AG09309 (cell line): Measurements from ENCODE around the gene CASKIN1.

ENCODE experiments used
- DNase-seq: peaks from one replicate; pipeline ENCODE4 v3.0.0-alpha.2; 2010; ENCODE audit warnings: low read depth
- H3K4me3 ChIP-seq: 2 replicates; pipeline ENCODE4 v1.5.1; 2011; ENCODE audit warnings: mild to moderate bottlenecking, low read depth, low read length, moderate library complexity; ENCODE audit not compliant: control insufficient read depth
- TF ChIP-seq, protein P1 (sequence below): IDR thresholded peaks from 2 replicates; pipeline ENCODE4 v1.5.1; 2011; ENCODE audit warnings: mild to moderate bottlenecking, low read depth, low read length, inconsistent platforms; ENCODE audit not compliant: insufficient read depth, control insufficient read depth; ENCODE audit errors: missing control alignments

The CASKIN1 gene, protein sequence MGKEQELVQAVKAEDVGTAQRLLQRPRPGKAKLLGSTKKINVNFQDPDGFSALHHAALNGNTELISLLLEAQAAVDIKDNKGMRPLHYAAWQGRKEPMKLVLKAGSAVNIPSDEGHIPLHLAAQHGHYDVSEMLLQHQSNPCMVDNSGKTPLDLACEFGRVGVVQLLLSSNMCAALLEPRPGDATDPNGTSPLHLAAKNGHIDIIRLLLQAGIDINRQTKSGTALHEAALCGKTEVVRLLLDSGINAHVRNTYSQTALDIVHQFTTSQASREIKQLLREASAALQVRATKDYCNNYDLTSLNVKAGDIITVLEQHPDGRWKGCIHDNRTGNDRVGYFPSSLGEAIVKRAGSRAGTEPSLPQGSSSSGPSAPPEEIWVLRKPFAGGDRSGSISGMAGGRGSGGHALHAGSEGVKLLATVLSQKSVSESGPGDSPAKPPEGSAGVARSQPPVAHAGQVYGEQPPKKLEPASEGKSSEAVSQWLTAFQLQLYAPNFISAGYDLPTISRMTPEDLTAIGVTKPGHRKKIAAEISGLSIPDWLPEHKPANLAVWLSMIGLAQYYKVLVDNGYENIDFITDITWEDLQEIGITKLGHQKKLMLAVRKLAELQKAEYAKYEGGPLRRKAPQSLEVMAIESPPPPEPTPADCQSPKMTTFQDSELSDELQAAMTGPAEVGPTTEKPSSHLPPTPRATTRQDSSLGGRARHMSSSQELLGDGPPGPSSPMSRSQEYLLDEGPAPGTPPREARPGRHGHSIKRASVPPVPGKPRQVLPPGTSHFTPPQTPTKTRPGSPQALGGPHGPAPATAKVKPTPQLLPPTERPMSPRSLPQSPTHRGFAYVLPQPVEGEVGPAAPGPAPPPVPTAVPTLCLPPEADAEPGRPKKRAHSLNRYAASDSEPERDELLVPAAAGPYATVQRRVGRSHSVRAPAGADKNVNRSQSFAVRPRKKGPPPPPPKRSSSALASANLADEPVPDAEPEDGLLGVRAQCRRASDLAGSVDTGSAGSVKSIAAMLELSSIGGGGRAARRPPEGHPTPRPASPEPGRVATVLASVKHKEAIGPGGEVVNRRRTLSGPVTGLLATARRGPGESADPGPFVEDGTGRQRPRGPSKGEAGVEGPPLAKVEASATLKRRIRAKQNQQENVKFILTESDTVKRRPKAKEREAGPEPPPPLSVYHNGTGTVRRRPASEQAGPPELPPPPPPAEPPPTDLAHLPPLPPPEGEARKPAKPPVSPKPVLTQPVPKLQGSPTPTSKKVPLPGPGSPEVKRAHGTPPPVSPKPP (N-terminal part only)

DNA sequence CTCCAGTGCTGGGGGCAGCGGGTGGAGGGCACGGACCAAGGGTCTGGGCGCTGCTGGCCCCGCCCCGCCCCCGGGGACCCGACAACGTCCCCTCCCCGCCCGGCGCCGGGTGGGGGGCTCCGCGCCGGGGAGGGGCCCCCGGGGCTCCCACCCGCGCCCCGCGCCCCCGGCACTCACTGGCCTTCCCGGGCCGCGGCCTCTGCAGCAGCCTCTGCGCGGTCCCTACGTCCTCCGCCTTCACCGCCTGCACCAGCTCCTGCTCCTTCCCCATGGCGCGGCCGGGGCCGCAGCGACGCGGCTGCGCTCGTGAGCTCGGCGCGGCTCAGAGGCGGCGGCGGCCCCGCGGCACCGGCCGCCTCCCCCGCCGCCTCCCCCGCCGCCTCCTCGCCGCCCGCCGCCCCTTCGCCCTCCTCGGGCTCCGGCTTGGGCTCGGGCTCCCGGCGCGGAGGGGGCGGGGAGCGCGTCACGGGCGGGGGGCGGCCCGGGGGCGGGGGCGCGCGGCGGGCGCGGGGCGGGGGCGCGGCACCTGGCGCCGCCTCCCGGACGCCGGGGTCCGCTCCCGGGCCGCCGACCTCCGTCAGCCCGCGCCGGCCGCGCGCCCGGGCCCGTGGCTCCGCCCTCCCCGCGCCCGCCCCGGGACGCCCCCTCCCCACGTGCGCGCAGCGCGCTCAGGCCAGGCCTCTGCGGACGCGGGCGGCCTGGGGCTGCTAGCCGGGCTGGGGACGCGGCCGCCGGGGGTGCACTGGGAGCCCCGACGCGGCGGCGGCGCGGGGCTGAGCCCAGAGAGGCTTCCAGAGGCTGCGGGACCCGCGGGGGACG, at the start of gene CASKIN1:
Gene CASKIN1, minus strand, starts transcription at position 444 of the 819 bp plus-strand sequence. Its CDS starts 173 bp downstream, at position 271.
- no peak within 1 kb of the TSS; the same call in 1 of the 2 replicates for H3K4me3 ChIP-seq
- TF ChIP-seq, protein P1, sequence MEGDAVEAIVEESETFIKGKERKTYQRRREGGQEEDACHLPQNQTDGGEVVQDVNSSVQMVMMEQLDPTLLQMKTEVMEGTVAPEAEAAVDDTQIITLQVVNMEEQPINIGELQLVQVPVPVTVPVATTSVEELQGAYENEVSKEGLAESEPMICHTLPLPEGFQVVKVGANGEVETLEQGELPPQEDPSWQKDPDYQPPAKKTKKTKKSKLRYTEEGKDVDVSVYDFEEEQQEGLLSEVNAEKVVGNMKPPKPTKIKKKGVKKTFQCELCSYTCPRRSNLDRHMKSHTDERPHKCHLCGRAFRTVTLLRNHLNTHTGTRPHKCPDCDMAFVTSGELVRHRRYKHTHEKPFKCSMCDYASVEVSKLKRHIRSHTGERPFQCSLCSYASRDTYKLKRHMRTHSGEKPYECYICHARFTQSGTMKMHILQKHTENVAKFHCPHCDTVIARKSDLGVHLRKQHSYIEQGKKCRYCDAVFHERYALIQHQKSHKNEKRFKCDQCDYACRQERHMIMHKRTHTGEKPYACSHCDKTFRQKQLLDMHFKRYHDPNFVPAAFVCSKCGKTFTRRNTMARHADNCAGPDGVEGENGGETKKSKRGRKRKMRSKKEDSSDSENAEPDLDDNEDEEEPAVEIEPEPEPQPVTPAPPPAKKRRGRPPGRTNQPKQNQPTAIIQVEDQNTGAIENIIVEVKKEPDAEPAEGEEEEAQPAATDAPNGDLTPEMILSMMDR, result no peak
- no peak for DNase-seq

DNA sequence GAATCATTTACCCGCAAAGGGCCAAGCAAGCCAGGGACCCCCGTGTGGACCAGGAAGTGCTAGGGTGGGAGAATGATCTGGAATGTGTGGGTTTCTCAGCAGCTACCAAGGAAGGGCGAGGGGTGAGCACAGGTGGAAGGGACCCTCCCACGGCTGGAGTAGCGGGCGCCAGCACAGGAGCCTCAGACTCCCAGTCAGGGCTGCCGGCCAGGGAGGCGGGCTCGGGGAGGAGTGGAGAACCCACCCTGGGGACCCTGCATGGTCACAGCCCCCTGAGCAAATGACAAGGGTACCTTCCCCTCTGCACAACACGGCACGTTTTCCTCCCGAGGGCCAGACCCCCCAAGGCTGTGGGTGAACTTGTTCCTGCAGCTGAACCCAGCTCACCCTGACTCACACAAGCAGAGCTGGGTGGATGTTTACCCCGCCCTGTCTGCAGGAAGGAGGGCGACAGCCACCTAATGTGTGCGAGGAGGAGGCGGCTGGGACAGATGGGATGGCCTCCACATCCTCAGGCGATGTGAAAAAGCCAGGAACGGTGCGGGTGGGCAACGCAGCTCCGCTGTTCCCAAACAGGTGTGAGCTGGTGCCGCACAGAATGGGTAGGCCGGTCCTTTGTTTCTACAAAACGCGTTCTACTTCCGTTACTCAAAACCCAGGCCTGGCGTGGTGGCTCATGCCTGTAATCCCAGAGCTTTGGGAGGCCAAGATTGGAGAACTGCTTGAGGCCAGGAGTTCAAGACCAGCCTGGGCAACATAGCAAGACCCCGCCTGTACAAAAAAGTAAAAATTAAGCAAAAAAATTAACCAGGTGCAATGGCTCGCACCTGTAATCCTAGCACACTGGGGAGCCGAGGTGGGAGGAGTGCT, 48.8 kb upstream of the CASKIN1 start:
- H3K4me3 ChIP-seq, result no peak overlapping the region
- TF ChIP-seq, protein P1, result no peak
- no peak for DNase-seq

DNA sequence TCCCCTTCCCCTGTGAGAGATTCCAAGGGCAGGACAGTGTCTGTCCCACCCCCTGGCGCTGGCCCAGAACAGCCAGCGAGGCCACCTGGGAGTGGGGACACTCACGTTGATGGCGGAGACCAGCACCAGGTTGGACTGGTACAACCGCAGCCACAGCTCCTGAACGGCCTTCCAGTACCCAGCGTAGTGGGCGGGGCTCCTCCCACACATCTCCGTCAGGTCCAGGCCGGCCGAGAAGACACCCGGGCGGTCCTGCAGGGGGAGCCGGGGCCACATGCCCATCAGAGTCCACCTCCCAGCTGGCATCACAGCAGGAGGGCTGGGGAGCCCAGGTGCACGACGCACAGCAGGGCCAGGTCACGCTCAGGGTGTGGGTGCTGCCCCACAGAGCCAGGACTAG, 47.9 kb upstream of the CASKIN1 start:
- TF ChIP-seq, protein P1, result no peak
- no peak for DNase-seq
- H3K4me3 ChIP-seq, result no peak overlapping the region

DNA sequence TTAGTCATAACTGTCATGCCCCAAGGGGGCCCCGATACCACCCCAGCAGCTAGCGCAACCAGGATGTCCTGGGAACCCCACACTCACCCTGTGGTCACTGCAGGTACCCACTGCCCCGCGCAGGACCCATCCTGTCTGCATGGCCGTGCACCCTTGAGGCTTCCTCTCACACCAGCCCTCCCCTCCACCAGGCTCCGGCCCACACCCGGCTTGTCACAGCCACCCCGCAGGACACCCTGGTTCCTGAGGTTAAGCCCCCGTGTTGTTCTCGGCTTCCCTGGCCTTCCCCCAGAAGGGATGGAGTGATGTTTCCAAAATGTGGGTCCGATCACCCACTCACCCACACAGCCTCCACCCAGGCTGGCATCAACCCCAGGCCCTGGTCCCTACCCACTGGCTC, 47.4 kb upstream of the CASKIN1 start:
- no peak for DNase-seq
- no peak overlapping the region for H3K4me3 ChIP-seq
- TF ChIP-seq, protein P1, result no peak

DNA sequence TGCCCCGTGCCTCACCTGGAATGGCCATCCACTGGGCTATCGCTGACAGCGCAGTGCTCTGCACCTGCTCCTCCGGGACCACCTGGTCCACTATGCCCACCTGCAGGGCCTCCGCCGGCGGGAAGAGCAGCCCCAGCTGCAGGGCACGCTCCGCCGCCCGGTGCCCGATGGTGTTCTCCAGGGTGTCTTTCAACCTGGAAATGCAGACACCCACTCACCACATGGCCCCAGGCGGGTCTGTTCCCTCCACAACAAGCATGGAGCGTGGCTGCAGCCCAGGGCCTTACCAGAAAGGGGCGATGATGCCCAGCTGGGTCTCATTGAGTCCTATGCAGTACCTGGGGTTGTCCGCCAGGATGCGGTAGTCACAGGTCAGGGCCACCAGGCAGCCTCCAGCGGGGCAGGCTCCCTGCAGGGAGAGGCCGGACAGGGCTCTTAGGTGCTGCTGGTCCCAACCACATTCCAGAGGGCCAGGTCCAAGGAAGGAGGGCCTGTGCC, 46.7 kb upstream of the CASKIN1 start:
- TF ChIP-seq, protein P1, result no peak
- no peak overlapping the region for H3K4me3 ChIP-seq
- DNase-seq, result no peak
